22Rv1 (cell line): ENCODE measurements around the gene MARK4.

Experiments
- ZFX ChIP-seq: fragments of 450-650 bp; IDR thresholded peaks from 2 replicates; pipeline ENCODE4 v1.6.1; 2017; ENCODE audit warnings: antibody characterized with exemption, borderline replicate concordance
- TF ChIP-seq, protein P1 (sequence below): fragments of 450-650 bp; IDR thresholded peaks from 2 replicates; pipeline ENCODE4 v1.5.1; 2017; ENCODE audit warnings: mild to moderate bottlenecking

- TF ChIP-seq, protein P1, sequence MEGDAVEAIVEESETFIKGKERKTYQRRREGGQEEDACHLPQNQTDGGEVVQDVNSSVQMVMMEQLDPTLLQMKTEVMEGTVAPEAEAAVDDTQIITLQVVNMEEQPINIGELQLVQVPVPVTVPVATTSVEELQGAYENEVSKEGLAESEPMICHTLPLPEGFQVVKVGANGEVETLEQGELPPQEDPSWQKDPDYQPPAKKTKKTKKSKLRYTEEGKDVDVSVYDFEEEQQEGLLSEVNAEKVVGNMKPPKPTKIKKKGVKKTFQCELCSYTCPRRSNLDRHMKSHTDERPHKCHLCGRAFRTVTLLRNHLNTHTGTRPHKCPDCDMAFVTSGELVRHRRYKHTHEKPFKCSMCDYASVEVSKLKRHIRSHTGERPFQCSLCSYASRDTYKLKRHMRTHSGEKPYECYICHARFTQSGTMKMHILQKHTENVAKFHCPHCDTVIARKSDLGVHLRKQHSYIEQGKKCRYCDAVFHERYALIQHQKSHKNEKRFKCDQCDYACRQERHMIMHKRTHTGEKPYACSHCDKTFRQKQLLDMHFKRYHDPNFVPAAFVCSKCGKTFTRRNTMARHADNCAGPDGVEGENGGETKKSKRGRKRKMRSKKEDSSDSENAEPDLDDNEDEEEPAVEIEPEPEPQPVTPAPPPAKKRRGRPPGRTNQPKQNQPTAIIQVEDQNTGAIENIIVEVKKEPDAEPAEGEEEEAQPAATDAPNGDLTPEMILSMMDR: no peak
- TF ChIP-seq ZFX: no peak
Observed at GRCh38 chr19:45303269-45304060, 52.4 kb downstream of the MARK4 start.
